Measurements from ENCODE around the gene PFKL.

GRCh38 chr21:44349416-44349846 lies 49.6 kb downstream of the PFKL start:
- TF ChIP-seq MYC (IDR thresholded peaks at IDR 0.05; ENCODE audit: borderline replicate concordance, low read length) (no peak), CTCF (IDR thresholded peaks at IDR 0.05) (no peak), EHMT2 (IDR thresholded peaks at IDR 0.05; ENCODE audit: low read depth) (no peak), GATA3 (IDR thresholded peaks at IDR 0.05; ENCODE audit: borderline replicate concordance) (no peak), CHD2 (IDR thresholded peaks at IDR 0.05; ENCODE audit: low read length, partially characterized antibody) (no peak), NFE2L2 (conservative IDR thresholded peaks at IDR 0.05; ENCODE audit: low read length) (no peak), CBX8 (IDR thresholded peaks at IDR 0.05) (no peak)
